Gastroesophageal sphincter (tissue), 4 donors: ENCODE data around the gene CDH11. TPM values are rescaled to one million over a fixed set of nuclear protein-coding genes. Genes with fewer than 3 reads are reported as not detected.

Experiments
- ATAC-seq: fragments of 150-250 bp; one replicate; pipeline ENCODE4 v1.9.1; 2016; ENCODE audit warnings: mild to moderate bottlenecking, moderate library complexity
- H3K27ac ChIP-seq, 4 donors: fragments of 200-600 bp; sonication (generic) in 3 of 4; 1 replicate in 3 of 4; 2 replicates in 1 of 4; pipeline ENCODE4 v1.5.1; 2016 to 2019
- H3K27me3 ChIP-seq: fragments of 200-600 bp; sonication (generic); one replicate; pipeline ENCODE4 v1.5.1; 2019
- H3K36me3 ChIP-seq, 2 donors: fragments of 200-600 bp; sonication (generic); one replicate each; pipeline ENCODE4 v1.5.1; 2019; ENCODE audit warnings: control low read depth in 1 of 2
- H3K4me1 ChIP-seq, 3 donors: fragments of 200-600 bp; sonication (generic); 1 replicate in 2 of 3; 2 replicates in 1 of 3; pipeline ENCODE4 v1.5.1; 2016 to 2019; ENCODE audit warnings: control low read depth in 2 of 3
- H3K4me3 ChIP-seq, 2 donors: fragments of 200-600 bp; sonication (generic); one replicate each; pipeline ENCODE4 v1.5.1; 2019; ENCODE audit warnings: mild to moderate bottlenecking in 1 of 2, moderate library complexity in 1 of 2
- H3K9me3 ChIP-seq, 3 donors: fragments of 200-600 bp; sonication (generic); one replicate each; pipeline ENCODE4 v1.5.1; 2017 to 2019; ENCODE audit warnings: control low read depth in 2 of 3
- EP300 ChIP-seq: sonication (generic); formaldehyde crosslinking; IDR thresholded peaks from one replicate; pipeline ENCODE4 v1.6.1; 2017; ENCODE audit warnings: antibody characterized with exemption, mild to moderate bottlenecking
- POLR2A ChIP-seq, 2 donors: fragments of 450-650 bp; IDR thresholded peaks; one replicate each; pipeline ENCODE4 v1.6.1; 2017; ENCODE audit warnings: antibody characterized with exemption in 2 of 2, mild to moderate bottlenecking in 2 of 2, moderate library complexity in 1 of 2
- POLR2AphosphoS5 ChIP-seq: sonication (generic); formaldehyde crosslinking; IDR thresholded peaks from one replicate; pipeline ENCODE4 v1.6.1; 2017; ENCODE audit warnings: antibody characterized with exemption
- WGBS, 2 donors: methylation state at CpG; one replicate each; pipeline ENCODE4 v1.1.5; 2018; ENCODE audit warnings: low coverage in 1 of 2; 5-methylcytosine and 5-hydroxymethylcytosine counted together
- total RNA-seq, 4 donors: library from RNA; depleted of rRNA; stranded (reverse); fragments of >200 nt; gene quantifications; one replicate each; pipeline ENCODE4 v1.1.0, GENCODE V29; 2016
- TF ChIP-seq, protein P1 (sequence below), 4 experiments: fragments of 200-600 bp in 2 of 4; fragments of 450-650 bp in 2 of 4; sonication (generic) in 1 of 4; IDR thresholded peaks; one replicate each; pipeline ENCODE4 v1.5.1; 2017 to 2019; ENCODE audit warnings: antibody characterized with exemption in 4 of 4, mild to moderate bottlenecking in 2 of 4, moderate library complexity in 2 of 4

Gene CDH11
- total RNA-seq, 4 donors from 2014 or later = 37.4 to 78.9 (median 62.8) TPM

DNA sequence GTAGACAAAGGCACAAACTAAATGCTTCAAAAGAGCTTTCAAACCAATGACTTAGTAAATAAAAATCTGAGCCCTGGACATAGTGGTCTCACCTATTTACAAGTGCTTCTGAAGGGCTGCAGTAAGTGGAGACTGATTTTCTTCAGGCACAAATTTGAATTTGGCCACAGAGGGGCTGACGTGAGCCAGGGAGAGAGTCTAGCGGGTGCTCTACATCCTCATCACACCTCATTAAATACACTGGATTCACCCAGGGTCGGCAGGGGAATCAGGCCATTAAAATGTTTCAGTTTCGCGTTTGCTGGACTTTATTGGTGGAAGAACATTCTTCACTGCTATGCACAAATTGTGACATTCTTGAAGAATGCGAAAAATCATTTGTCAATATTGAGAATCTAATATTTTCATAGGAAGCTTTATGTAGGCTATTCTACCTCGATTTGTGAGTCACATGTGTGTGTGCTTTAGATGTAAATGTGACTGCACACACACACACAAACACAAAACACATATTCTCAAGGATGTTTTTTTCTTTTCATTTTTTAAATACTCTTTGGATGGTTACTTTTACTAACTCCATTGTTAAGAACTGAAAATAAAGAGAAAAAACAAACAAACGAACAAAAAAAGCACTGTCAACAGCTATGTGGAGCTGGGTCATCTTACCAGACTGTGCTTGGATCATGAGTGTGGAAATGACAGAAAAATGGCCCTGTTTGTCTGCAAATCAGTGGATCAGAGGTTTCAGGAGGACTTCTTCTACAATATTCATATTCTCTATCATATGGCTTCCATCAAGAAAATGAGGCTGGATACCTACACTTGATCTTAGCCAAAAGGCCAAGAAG lies 58.9 kb downstream of the CDH11 start:
- WGBS, 2 donors = 54 to 56% methylated on average over 8 of the region's 8 CpGs
- Histone ChIP-seq H3K27ac (no peak overlapping the region), H3K27me3 (no peaks in the 10 kb centered on the region), H3K4me1 (peaks cover 0 to 16% (median 0%) of the 10 kb centered on the region in 3 donors), H3K9me3 (no peaks in the 10 kb centered on the region), H3K4me3 (no peak overlapping the region), H3K36me3 (no peaks in the 10 kb centered on the region)
- peak; percentile 36 for ATAC-seq
- TF ChIP-seq POLR2A (IDR thresholded peaks at IDR 0.05) (no peak), POLR2AphosphoS5 (no peak), EP300 (no peak)
- TF ChIP-seq, protein P1, sequence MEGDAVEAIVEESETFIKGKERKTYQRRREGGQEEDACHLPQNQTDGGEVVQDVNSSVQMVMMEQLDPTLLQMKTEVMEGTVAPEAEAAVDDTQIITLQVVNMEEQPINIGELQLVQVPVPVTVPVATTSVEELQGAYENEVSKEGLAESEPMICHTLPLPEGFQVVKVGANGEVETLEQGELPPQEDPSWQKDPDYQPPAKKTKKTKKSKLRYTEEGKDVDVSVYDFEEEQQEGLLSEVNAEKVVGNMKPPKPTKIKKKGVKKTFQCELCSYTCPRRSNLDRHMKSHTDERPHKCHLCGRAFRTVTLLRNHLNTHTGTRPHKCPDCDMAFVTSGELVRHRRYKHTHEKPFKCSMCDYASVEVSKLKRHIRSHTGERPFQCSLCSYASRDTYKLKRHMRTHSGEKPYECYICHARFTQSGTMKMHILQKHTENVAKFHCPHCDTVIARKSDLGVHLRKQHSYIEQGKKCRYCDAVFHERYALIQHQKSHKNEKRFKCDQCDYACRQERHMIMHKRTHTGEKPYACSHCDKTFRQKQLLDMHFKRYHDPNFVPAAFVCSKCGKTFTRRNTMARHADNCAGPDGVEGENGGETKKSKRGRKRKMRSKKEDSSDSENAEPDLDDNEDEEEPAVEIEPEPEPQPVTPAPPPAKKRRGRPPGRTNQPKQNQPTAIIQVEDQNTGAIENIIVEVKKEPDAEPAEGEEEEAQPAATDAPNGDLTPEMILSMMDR (IDR thresholded peaks at IDR 0.05) = peak in 1 of 4 experiments; percentile 28

DNA sequence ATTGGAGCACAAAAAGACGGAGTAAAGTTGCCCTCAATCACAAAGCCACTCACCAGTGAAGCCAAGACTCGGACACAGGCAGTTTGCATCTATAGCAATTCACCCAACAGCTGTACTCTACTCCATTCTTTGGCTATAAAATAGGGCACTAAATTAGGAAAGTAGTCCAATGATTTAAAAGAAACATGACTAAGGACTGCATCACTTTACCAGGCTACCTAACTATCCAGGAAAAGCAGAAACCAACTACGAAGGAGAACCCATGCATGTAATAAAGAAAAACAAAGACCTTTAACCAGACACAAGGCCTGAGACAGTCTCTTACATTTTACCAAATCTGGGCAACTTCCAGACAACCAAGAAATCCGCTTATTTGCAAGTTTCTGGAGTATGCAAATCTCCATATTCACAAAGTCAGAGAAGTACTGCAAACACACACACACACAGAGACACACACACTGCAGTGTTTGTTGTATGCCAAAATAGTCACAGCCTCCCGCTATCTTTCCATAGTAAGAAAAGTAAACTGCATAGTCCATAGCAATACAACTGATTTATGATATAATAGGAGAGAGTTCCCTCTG lies 59.8 kb downstream of the CDH11 start:
- Histone ChIP-seq H3K4me1 (peaks cover 0 to 16% (median 0%) of the 10 kb centered on the region in 3 donors), H3K4me3 (no peak overlapping the region), H3K9me3 (no peaks in the 10 kb centered on the region), H3K27me3 (no peaks in the 10 kb centered on the region), H3K27ac (no peak overlapping the region), H3K36me3 (no peaks in the 10 kb centered on the region)
- no peak for TF ChIP-seq POLR2AphosphoS5
- no peak for ATAC-seq
- WGBS, 2 donors = 77 to 81% methylated on average over 5 of the region's 5 CpGs

DNA sequence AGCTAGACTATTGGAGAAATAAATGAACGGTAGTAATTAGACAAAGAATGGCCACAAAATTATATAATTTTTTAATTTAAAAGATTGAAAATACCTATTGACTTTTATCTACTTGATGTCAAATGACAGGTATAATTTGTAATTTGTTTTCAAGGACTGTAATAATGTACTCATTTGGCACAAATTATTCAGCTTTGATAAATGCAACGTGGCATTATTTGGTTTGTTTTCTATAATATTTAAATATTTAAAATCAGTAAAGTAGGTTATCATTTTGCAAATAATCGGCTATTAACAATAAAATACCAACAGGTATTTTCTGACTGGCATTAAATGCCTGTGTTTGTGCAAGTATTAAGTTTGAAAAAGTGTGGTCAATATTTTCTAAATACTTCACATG lies 60.6 kb downstream of the CDH11 start:
- TF ChIP-seq POLR2AphosphoS5 = no peak
- TF ChIP-seq, protein P1 (IDR thresholded peaks at IDR 0.05) = no peak
- no peak for TF ChIP-seq EP300
- TF ChIP-seq POLR2A (IDR thresholded peaks at IDR 0.05) = no peak
- Histone ChIP-seq H3K27me3 (no peaks in the 10 kb centered on the region), H3K27ac (no peak overlapping the region), H3K4me3 (no peak overlapping the region), H3K4me1 (peaks cover 0 to 16% (median 0%) of the 10 kb centered on the region in 3 donors), H3K36me3 (no peaks in the 10 kb centered on the region), H3K9me3 (no peaks in the 10 kb centered on the region)
- no peak for ATAC-seq
- 87 to 96% methylated on average over 3 of the region's 3 CpGs for WGBS, 2 donors

DNA sequence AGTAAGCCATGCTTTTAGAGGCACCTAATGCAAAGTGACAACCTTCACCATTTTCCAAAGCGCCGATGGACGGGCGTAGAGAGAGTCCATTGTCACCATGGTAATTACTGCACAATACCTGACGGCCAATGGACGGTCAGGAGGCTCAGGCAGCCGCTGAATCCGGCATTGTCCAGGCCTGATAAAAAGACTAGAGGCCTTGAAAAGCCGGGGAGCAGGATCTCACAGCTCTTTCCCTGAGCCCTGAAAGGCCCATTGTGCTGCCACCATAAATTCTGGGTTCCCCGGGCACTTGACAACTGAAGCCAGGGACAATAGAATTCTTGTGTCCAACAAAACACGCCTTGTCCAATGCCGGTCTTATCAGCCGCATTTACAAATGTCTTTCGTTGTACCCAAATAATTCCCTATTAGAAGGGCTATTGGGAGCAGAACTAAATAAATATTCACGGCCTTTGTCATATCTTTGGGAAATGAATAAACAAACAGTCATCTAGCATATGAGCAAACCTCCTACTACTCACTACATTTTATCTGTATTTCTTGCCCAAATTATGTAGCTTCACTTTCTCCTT lies 62.4 kb downstream of the CDH11 start:
- H3K27me3 ChIP-seq = no peaks in the 10 kb centered on the region
- H3K4me3 ChIP-seq = no peak overlapping the region
- ATAC-seq = no peak
- TF ChIP-seq POLR2AphosphoS5 (no peak), POLR2A (IDR thresholded peaks at IDR 0.05) (no peak), EP300 (no peak)
- H3K27ac ChIP-seq = no peak overlapping the region
- 83% methylated on average over 14 of the region's 15 CpGs; no CpG with 5 or more reads in 1 of the 2 donors for WGBS, 2 donors
- no peaks in the 10 kb centered on the region for H3K9me3 ChIP-seq
- H3K4me1 ChIP-seq = peaks cover 0 to 17% (median 0%) of the 10 kb centered on the region in 3 donors
- H3K36me3 ChIP-seq = no peaks in the 10 kb centered on the region

DNA sequence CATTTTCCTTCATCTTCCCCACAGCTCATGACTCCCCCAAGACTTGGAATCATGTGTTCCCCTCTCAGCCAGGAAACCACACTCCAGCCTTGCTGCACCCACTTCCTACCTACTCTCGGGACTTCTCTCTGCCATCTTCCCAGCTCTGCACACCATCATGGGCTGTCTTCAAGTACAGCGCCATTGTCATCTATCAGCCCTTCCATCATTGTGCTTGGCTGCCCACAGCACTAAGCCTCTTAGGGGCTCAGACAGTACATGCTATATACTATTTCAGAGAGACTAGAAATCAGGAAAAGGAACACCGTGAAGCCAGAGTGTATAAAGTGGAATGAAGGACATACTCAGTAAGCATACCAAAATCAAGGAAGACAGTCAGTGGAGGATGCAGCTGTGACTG lies 64.7 kb downstream of the CDH11 start:
- Histone ChIP-seq H3K27ac (no peak overlapping the region), H3K9me3 (no peaks in the 10 kb centered on the region), H3K4me1 (peaks cover 0 to 8% (median 0%) of the 10 kb centered on the region in 3 donors), H3K4me3 (no peak overlapping the region), H3K27me3 (no peaks in the 10 kb centered on the region), H3K36me3 (peaks cover 0 to 13% of the 10 kb centered on the region in 2 donors)
- WGBS, 2 donors = 83 to 92% methylated on average over 1 to 2 of the region's 3 CpGs
- ATAC-seq = no peak
- no peak for TF ChIP-seq POLR2A (IDR thresholded peaks at IDR 0.05)
- no peak for TF ChIP-seq POLR2AphosphoS5

DNA sequence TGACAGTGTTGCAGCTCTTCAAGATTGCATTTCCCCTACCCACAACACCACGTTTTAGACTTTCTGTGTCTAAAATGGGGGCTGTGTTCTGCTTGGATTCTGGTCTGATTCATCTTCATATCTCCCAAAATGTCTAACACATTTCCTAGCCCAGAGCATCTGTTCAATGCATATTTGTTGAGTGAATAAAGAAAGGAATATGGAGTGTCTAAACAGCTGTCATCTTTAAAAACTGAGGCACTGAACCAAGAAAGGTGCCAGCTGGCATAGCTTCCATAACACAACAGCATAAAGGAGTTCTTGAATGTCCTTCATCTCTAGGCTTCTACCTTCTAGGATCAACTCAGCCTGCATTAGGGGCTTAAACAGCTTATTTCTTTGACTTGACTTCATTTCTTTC lies 67.4 kb downstream of the CDH11 start:
- 0 to 40% methylated on average over 1 of the region's 1 CpG for WGBS, 2 donors
- peaks cover 0 to 26% of the 10 kb centered on the region in 2 donors for H3K36me3 ChIP-seq
- ATAC-seq = no peak

More for the DNA sequence above, 67.4 kb downstream of the CDH11 start:
- H3K9me3 ChIP-seq = no peaks in the 10 kb centered on the region
- peaks cover 0 to 4% (median 0%) of the 10 kb centered on the region in 3 donors for H3K4me1 ChIP-seq
- TF ChIP-seq, protein P1 (IDR thresholded peaks at IDR 0.05) = no peak
- TF ChIP-seq EP300 (no peak), POLR2AphosphoS5 (no peak), POLR2A (IDR thresholded peaks at IDR 0.05) (no peak)
- H3K27ac ChIP-seq = no peak overlapping the region
- no peaks in the 10 kb centered on the region for H3K27me3 ChIP-seq
- no peak overlapping the region for H3K4me3 ChIP-seq
